Colonic mucosa (tissue), 4 donors: ENCODE measurements around the gene MICAL3. TPM values are rescaled to one million over a fixed set of nuclear protein-coding genes. Genes with fewer than 3 reads are reported as not detected.

Experiments used
- DNase-seq: peaks from one replicate; pipeline ENCODE4 v3.0.0-alpha.2; 2020
- H3K27ac ChIP-seq: fragments of 200-600 bp; one replicate; pipeline ENCODE4 v1.8.0; 2021
- H3K27me3 ChIP-seq: fragments of 200-600 bp; one replicate; pipeline ENCODE4 v1.8.0; 2021
- H3K36me3 ChIP-seq: fragments of 200-600 bp; one replicate; pipeline ENCODE4 v1.8.0; 2021
- H3K4me1 ChIP-seq: fragments of 200-600 bp; one replicate; pipeline ENCODE4 v1.8.0; 2021; ENCODE audit warnings: mild to moderate bottlenecking
- H3K4me3 ChIP-seq: fragments of 200-600 bp; one replicate; pipeline ENCODE4 v1.8.0; 2021
- H3K9ac ChIP-seq, 2 donors: one replicate each; pipeline ENCODE4 v1.7.0; 2013; ENCODE audit warnings: control low read depth in 2 of 2, low read depth in 2 of 2, low read length in 2 of 2
- H3K9me3 ChIP-seq: fragments of 200-600 bp; one replicate; pipeline ENCODE4 v1.8.0; 2021
- intact Hi-C: fragments of 100-400 bp; cut with DNase I; formaldehyde crosslinking; loops from one replicate; pipeline ENCODE4 v1.14.1; 2022
- total RNA-seq, 2 donors: library from RNA; stranded (reverse); fragmentation: NEBNext Ultra II Directional in 1 of 2; extraction: Animal tissue kit (Norgen Biotek cat#: 25700) in 1 of 2; gene quantifications; one replicate each; pipeline ENCODE4 v1.2.1, GENCODE V29; 2021
- TF ChIP-seq, protein P1 (sequence below): fragments of 200-600 bp; IDR thresholded peaks from one replicate; pipeline ENCODE4 v1.8.0; 2022; ENCODE audit warnings: antibody characterized with exemption, mild to moderate bottlenecking
- donor health status: healthy.
- donor health status: DM: no; HTN: no; CAD: no.
- donor health status: DM: no; HTN: no; CAD: no.

Gene MICAL3
- total RNA-seq, 2 donors from 2014 or later = 72.5 to 84.5 TPM

DNA sequence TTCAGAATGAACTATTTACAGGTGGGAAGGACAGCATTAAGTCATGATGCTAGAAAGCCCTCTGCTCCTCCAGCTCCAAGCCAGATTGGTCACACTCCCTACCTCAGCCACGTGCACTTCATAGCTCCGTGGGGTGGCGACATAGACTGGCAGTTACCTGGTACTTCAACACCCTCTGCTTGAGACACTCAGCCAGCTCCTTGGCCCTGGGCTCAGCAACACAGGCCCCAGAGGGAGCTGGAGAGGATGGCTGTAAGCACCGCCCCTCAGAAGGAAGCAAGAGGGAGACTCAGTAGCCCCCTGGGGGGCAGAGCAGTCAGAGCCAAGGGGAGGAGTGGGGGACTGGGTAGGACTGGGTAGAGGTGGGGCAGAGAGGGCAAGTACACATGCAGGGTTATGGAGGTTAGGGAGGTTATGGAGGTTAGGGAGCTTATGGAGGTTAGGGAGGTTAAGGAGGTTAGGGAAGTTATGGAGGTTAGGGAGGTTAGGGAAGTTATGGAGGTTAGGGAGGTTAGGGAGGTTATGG lies 148.0 kb downstream of the MICAL3 start:
- no peaks in the 10 kb centered on the region for H3K9me3 ChIP-seq
- H3K9ac ChIP-seq = no peak overlapping the region
- peaks cover 11% of the 10 kb centered on the region for H3K36me3 ChIP-seq
- H3K27ac ChIP-seq = no peak overlapping the region
- TF ChIP-seq, protein P1, sequence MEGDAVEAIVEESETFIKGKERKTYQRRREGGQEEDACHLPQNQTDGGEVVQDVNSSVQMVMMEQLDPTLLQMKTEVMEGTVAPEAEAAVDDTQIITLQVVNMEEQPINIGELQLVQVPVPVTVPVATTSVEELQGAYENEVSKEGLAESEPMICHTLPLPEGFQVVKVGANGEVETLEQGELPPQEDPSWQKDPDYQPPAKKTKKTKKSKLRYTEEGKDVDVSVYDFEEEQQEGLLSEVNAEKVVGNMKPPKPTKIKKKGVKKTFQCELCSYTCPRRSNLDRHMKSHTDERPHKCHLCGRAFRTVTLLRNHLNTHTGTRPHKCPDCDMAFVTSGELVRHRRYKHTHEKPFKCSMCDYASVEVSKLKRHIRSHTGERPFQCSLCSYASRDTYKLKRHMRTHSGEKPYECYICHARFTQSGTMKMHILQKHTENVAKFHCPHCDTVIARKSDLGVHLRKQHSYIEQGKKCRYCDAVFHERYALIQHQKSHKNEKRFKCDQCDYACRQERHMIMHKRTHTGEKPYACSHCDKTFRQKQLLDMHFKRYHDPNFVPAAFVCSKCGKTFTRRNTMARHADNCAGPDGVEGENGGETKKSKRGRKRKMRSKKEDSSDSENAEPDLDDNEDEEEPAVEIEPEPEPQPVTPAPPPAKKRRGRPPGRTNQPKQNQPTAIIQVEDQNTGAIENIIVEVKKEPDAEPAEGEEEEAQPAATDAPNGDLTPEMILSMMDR = no peak
- no peak overlapping the region for H3K4me3 ChIP-seq
- DNase-seq = no peak
- intact Hi-C loops = no loop called here
- H3K27me3 ChIP-seq = no peaks in the 10 kb centered on the region
- no peaks in the 10 kb centered on the region for H3K4me1 ChIP-seq

GRCh38 chr22:17875631-17876030 lies 148.7 kb downstream of the MICAL3 start:
- no peak overlapping the region for H3K9ac ChIP-seq
- H3K4me3 ChIP-seq = no peak overlapping the region
- TF ChIP-seq, protein P1 = no peak
- H3K4me1 ChIP-seq = peaks cover 5% of the 10 kb centered on the region
- no peak overlapping the region for H3K27ac ChIP-seq
- no peaks in the 10 kb centered on the region for H3K27me3 ChIP-seq
- intact Hi-C loops = no loop called here
- no peak for DNase-seq
- peaks cover 11% of the 10 kb centered on the region for H3K36me3 ChIP-seq
- H3K9me3 ChIP-seq = no peaks in the 10 kb centered on the region

DNA sequence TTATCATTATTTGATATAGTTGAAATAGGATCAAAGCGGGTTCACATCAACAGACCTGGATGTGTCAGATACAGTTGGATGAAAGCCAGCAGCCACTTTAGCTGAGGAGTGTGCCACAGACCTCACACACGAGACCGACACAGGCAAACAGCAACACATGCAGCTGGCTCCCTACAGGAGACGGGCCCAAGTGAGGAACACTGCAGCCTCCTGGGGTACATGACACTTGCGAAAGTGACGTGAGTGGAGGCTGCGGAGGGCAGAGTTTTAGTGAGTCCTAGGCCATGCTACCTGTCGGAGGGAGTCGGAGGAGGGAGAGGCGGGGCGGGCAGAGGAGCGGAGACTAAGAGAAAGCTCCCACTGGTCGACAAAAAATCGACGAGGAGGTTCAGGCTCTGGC lies 149.2 kb downstream of the MICAL3 start:
- no peak for DNase-seq
- Histone ChIP-seq H3K36me3 (peaks cover 11% of the 10 kb centered on the region), H3K27ac (no peak overlapping the region), H3K9ac (no peak overlapping the region), H3K27me3 (no peaks in the 10 kb centered on the region), H3K9me3 (no peaks in the 10 kb centered on the region), H3K4me1 (peaks cover 6% of the 10 kb centered on the region), H3K4me3 (no peak overlapping the region)
- intact Hi-C loops = no loop called here
- TF ChIP-seq, protein P1 = no peak

- H3K9ac ChIP-seq = no peak overlapping the region
- no peak overlapping the region for H3K27ac ChIP-seq
- DNase-seq = no peak
- peaks cover 11% of the 10 kb centered on the region for H3K36me3 ChIP-seq
- TF ChIP-seq, protein P1 = no peak
- no peaks in the 10 kb centered on the region for H3K27me3 ChIP-seq
- no peaks in the 10 kb centered on the region for H3K9me3 ChIP-seq
- no peak overlapping the region for H3K4me3 ChIP-seq
- peaks cover 8% of the 10 kb centered on the region for H3K4me1 ChIP-seq
- intact Hi-C loops = no loop called here
These were observed 150.0 kb downstream of the MICAL3 start for GRCh38 chr22:17874231-17874905.

DNA sequence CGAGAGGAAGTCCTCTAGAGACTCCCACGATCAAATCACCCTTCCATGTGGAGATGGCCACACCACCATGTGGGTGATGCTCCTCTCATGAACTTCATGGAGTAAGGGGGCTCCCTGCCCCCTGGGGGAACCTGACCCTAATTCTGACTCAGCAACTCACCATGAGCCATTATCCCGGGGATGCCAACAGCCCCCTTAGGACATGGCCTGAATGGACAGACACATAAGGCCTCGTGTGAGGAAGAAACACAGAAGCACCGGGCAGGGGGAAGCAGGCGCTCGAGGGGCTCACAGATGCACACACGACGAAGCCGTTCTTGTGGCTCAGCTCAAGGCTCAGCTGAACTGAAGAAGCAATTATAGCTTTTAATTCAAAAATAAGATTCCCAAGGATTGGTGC lies 150.6 kb downstream of the MICAL3 start:
- TF ChIP-seq, protein P1 = no peak
- no peak for DNase-seq
- Histone ChIP-seq H3K27me3 (no peaks in the 10 kb centered on the region), H3K9ac (no peak overlapping the region), H3K36me3 (peaks cover 11% of the 10 kb centered on the region), H3K4me3 (no peak overlapping the region), H3K27ac (no peak overlapping the region), H3K9me3 (no peaks in the 10 kb centered on the region), H3K4me1 (peaks cover 14% of the 10 kb centered on the region)
- intact Hi-C loops = no loop called here
